OCI-LY1 (cell line): ENCODE results near the gene MPPED1.

Experiments used
- CTCF ChIP-seq: fragments of 200-600 bp; sonication (generic), shearing (Covaris generic); IDR thresholded peaks from 2 replicates; pipeline ENCODE4 v1.5.1; 2017; ENCODE audit warnings: mild to moderate bottlenecking, antibody characterized with exemption, low read length, moderate library complexity, mixed read lengths
- EZH2 ChIP-seq: fragments of 200-600 bp; sonication (generic), shearing (Covaris generic); IDR thresholded peaks from 2 replicates; pipeline ENCODE4 v1.8.0; 2017; ENCODE audit warnings: borderline replicate concordance, mixed run types, mild to moderate bottlenecking, antibody characterized with exemption, low read length, moderate library complexity, mixed read lengths

GRCh38 chr22:43449205-43449830, 37.5 kb downstream of the MPPED1 start:
- TF ChIP-seq CTCF: no peak
- no peak for TF ChIP-seq EZH2
